IPS DF 4.7 (cell line): ENCODE results near the gene CACNA1C.

Experiments
- DNase-seq: peaks from one replicate; pipeline ENCODE4 v3.0.0-alpha.2; 2013; ENCODE audit warnings: low spot score; ENCODE audit errors: extremely low read depth

Gene CACNA1C

GRCh38 chr12:2169489-2169888, 116.7 kb downstream of the CACNA1C start:
- no peak for DNase-seq

GRCh38 chr12:2169940-2170339, 117.2 kb downstream of the CACNA1C start:
- DNase-seq = no peak

GRCh38 chr12:2170376-2170775, 117.6 kb downstream of the CACNA1C start:
- no peak for DNase-seq

- no peak for DNase-seq
Observed at GRCh38 chr12:2171672-2172426, 119.1 kb downstream of the CACNA1C start.

GRCh38 chr12:2172491-2173214, 119.9 kb downstream of the CACNA1C start:
- no peak for DNase-seq

- no peak for DNase-seq
Observed at GRCh38 chr12:2173971-2174370, 121.2 kb downstream of the CACNA1C start.

GRCh38 chr12:2177003-2177402, 124.2 kb downstream of the CACNA1C start:
- no peak for DNase-seq

GRCh38 chr12:2177751-2178150, 125.0 kb downstream of the CACNA1C start:
- DNase-seq = no peak

GRCh38 chr12:2179058-2179457, 126.3 kb downstream of the CACNA1C start:
- DNase-seq = no peak

- no peak for DNase-seq
Observed at GRCh38 chr12:2179953-2180736, 127.4 kb downstream of the CACNA1C start.

GRCh38 chr12:2180737-2181082, 127.9 kb downstream of the CACNA1C start:
- DNase-seq = no peak

GRCh38 chr12:2183556-2184541, 131.1 kb downstream of the CACNA1C start:
- no peak for DNase-seq

- no peak for DNase-seq
Observed at GRCh38 chr12:2185751-2186341, 133.1 kb downstream of the CACNA1C start.

- DNase-seq = no peak
Observed at GRCh38 chr12:2187195-2187945, 134.6 kb downstream of the CACNA1C start.

GRCh38 chr12:2190085-2190484, 137.3 kb downstream of the CACNA1C start:
- DNase-seq = no peak

- no peak for DNase-seq
Observed at GRCh38 chr12:2190896-2191533, 138.2 kb downstream of the CACNA1C start.

- no peak for DNase-seq
Observed at GRCh38 chr12:2191534-2192153, 138.9 kb downstream of the CACNA1C start.

- DNase-seq = no peak
Observed at GRCh38 chr12:2192231-2192630, 139.4 kb downstream of the CACNA1C start.

GRCh38 chr12:2194060-2194459, 141.3 kb downstream of the CACNA1C start:
- no peak for DNase-seq
